H1 (cell line): Measurements from ENCODE around the gene LRRC74B.

Experiments
- CTCF ChIP-seq, 3 experiments: IDR thresholded peaks; 1 replicate in 2 of 3; 2 replicates in 1 of 3; pipeline versions ENCODE4 v1.5.1 to v1.6.1; 2011; ENCODE audit warnings: low read length in 3 of 3, mild to moderate bottlenecking in 3 of 3, inconsistent platforms in 2 of 3, low read depth in 1 of 3, moderate library complexity in 1 of 3; ENCODE audit not compliant: insufficient read depth in 1 of 3; ENCODE audit errors: control extremely low read depth in 1 of 3
- EGR1 ChIP-seq: IDR thresholded peaks from 2 replicates; pipeline ENCODE4 v1.6.1; 2011; ENCODE audit warnings: low read depth, low read length, borderline replicate concordance
- JUND ChIP-seq: IDR thresholded peaks from 2 replicates; pipeline ENCODE4 v1.6.1; 2011; ENCODE audit warnings: mild to moderate bottlenecking, improper control_type of control experiment, low read length
- POLR2AphosphoS5 ChIP-seq: IDR thresholded peaks from 2 replicates; pipeline ENCODE4 v1.6.1; 2011; ENCODE audit warnings: low read depth, low read length

DNA sequence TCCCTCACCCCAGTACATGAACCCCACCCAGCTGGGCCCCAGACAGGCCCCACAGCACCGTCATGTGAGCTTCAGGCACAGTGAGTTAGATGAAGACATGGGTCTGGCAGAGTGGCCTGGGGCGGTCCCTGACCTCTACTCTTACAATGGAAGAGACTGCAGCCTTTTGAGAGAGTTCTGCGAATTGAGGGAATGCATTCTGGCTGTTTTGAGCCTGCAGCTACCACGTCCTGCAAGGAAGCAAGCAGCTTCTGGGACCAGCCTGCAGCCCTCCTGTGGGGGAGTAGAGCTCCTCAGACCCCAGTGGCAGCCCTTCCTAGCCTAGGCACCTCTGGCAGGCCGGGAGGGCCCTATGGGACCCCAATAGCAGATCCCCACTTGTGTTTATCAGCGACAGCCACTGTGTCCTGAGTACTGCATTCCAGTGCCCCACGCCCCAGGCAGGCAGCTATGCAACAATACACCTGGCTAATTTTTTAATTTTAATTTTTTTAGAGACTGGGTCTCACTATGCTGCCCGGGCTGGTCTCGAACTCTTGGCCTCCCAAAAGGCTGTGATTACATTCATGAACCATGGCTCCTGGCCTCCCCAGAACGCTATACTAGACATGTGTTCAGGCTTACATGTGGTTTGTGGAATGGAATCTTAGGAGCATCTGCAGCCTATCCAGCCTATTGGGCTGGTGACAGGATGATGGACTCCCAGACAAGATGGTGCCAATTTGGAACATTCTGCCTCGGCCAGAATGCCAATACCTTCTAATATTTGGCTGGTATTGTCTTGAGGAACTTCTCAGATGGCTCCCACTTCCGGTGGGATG lies 12.7 kb upstream of the LRRC74B start:
- TF ChIP-seq CTCF (IDR thresholded peaks at IDR 0.05; ENCODE audit: control extremely low read depth in 1 of 3, insufficient read depth in 1 of 3, low read depth in 1 of 3, low read length in 3 of 3) (no peak), POLR2AphosphoS5 (no peak), EGR1 (no peak), JUND (no peak)
